Osteocyte (in vitro differentiated cells): ENCODE data around the gene SLC39A11. TPM values are rescaled to one million over a fixed set of nuclear protein-coding genes. Genes with fewer than 3 reads are reported as not detected.

ENCODE experiments used
- DNase-seq: peaks from one replicate; pipeline ENCODE4 v3.0.0; 2021; ENCODE audit warnings: mixed read lengths; ENCODE audit not compliant: unreplicated experiment; ENCODE audit errors: extremely low spot score
- H3K27ac Mint-ChIP-seq: one replicate; pipeline ENCODE4 v1.8.0; 2021; ENCODE audit warnings: mild to moderate bottlenecking, mixed read lengths; ENCODE audit not compliant: unreplicated experiment
- H3K27me3 Mint-ChIP-seq: one replicate; pipeline ENCODE4 v1.8.0; 2021; ENCODE audit warnings: mixed read lengths; ENCODE audit not compliant: unreplicated experiment
- H3K36me3 Mint-ChIP-seq: one replicate; pipeline ENCODE4 v1.8.0; 2021; ENCODE audit warnings: mixed read lengths; ENCODE audit not compliant: unreplicated experiment
- H3K4me1 Mint-ChIP-seq: one replicate; pipeline ENCODE4 v1.8.0; 2021; ENCODE audit warnings: mixed read lengths; ENCODE audit not compliant: unreplicated experiment
- H3K4me3 Mint-ChIP-seq: one replicate; pipeline ENCODE4 v1.8.0; 2021; ENCODE audit warnings: mild to moderate bottlenecking, moderate library complexity, mixed read lengths; ENCODE audit not compliant: unreplicated experiment
- H3K9me3 Mint-ChIP-seq: one replicate; pipeline ENCODE4 v1.8.0; 2021; ENCODE audit warnings: mixed read lengths; ENCODE audit not compliant: unreplicated experiment
- CTCF ChIP-seq: fragments of 200-600 bp; sonication (generic); IDR thresholded peaks from 2 replicates; pipeline ENCODE4 v1.5.0; 2021; ENCODE audit warnings: antibody characterized with exemption, mild to moderate bottlenecking, moderate library complexity
- total RNA-seq: library from RNA; stranded (reverse); gene quantifications from 2 replicates; pipeline ENCODE4 v1.2.1, GENCODE V29; 2021

Gene SLC39A11
- total RNA-seq, 1 donor from 2014 or later, result 50.2 TPM

- no peaks in the 10 kb centered on the region for H3K27me3 Mint-ChIP-seq
- H3K36me3 Mint-ChIP-seq, result no peaks in the 10 kb centered on the region
- no peak overlapping the region for H3K27ac Mint-ChIP-seq
- TF ChIP-seq CTCF, result no peak
- no peak overlapping the region for H3K4me3 Mint-ChIP-seq
- no peaks in the 10 kb centered on the region for H3K9me3 Mint-ChIP-seq
- H3K4me1 Mint-ChIP-seq, result peaks cover 29% of the 10 kb centered on the region
- no peak for DNase-seq
These were observed 136.9 kb downstream of the SLC39A11 start for GRCh38 chr17:72955391-72956140.

- no peak for DNase-seq
- H3K27me3 Mint-ChIP-seq, result no peaks in the 10 kb centered on the region
- peaks cover 29% of the 10 kb centered on the region for H3K4me1 Mint-ChIP-seq
- H3K4me3 Mint-ChIP-seq, result no peak overlapping the region
- no peaks in the 10 kb centered on the region for H3K9me3 Mint-ChIP-seq
- H3K27ac Mint-ChIP-seq, result no peak overlapping the region
- TF ChIP-seq CTCF, result no peak
- H3K36me3 Mint-ChIP-seq, result no peaks in the 10 kb centered on the region
These were observed 137.9 kb downstream of the SLC39A11 start for GRCh38 chr17:72954579-72954978.

GRCh38 chr17:72953621-72954020 is 138.9 kb downstream of the SLC39A11 start:
- Mint-ChIP-seq H3K27ac (no peak overlapping the region), H3K9me3 (no peaks in the 10 kb centered on the region), H3K27me3 (no peaks in the 10 kb centered on the region), H3K4me1 (peaks cover 31% of the 10 kb centered on the region), H3K4me3 (no peak overlapping the region), H3K36me3 (no peaks in the 10 kb centered on the region)
- DNase-seq, result no peak
- TF ChIP-seq CTCF, result no peak

- H3K4me3 Mint-ChIP-seq, result no peak overlapping the region
- no peak for DNase-seq
- H3K36me3 Mint-ChIP-seq, result no peaks in the 10 kb centered on the region
- TF ChIP-seq CTCF, result no peak
- H3K4me1 Mint-ChIP-seq, result peaks cover 31% of the 10 kb centered on the region
- peak overlapping the region; percentile 8 for H3K27ac Mint-ChIP-seq
- H3K9me3 Mint-ChIP-seq, result no peaks in the 10 kb centered on the region
- no peaks in the 10 kb centered on the region for H3K27me3 Mint-ChIP-seq
These were observed 139.7 kb downstream of the SLC39A11 start for GRCh38 chr17:72952641-72953315.

- no peaks in the 10 kb centered on the region for H3K9me3 Mint-ChIP-seq
- TF ChIP-seq CTCF, result no peak
- peaks cover 31% of the 10 kb centered on the region for H3K4me1 Mint-ChIP-seq
- H3K27me3 Mint-ChIP-seq, result no peaks in the 10 kb centered on the region
- no peak overlapping the region for H3K4me3 Mint-ChIP-seq
- no peak for DNase-seq
- no peaks in the 10 kb centered on the region for H3K36me3 Mint-ChIP-seq
- no peak overlapping the region for H3K27ac Mint-ChIP-seq
These were observed 140.3 kb downstream of the SLC39A11 start for GRCh38 chr17:72952220-72952619.
